Fibroblast of the aortic adventitia (primary cell): Measurements from ENCODE around the gene IL27RA. TPM values are rescaled to one million over a fixed set of nuclear protein-coding genes. Genes with fewer than 3 reads are reported as not detected.

Source experiments
- DNase-seq: peaks from one replicate; pipeline ENCODE4 v3.0.0-alpha.2; 2010; ENCODE audit warnings: low read depth
- H3K4me3 ChIP-seq: 2 replicates; pipeline ENCODE4 v1.5.1; 2011; ENCODE audit warnings: low read depth, mild to moderate bottlenecking, control low read depth, low read length, moderate library complexity
- CTCF ChIP-seq: IDR thresholded peaks from 2 replicates; pipeline ENCODE4 v1.5.1; 2011; ENCODE audit warnings: mild to moderate bottlenecking, low read length, control low read depth, inconsistent platforms; ENCODE audit not compliant: insufficient read depth
- total RNA-seq: library from RNA; depleted of rRNA; stranded (reverse); fragments of >200 nt; gene quantifications from 2 replicates; pipeline ENCODE4 v1.2.3, GENCODE V29; 2012; ENCODE audit warnings: low replicate concordance

The IL27RA gene
- total RNA-seq, 1 donor = 0.63 TPM

- no peak for DNase-seq
- no peak for TF ChIP-seq CTCF
- no peak overlapping the region for H3K4me3 ChIP-seq
Observed at GRCh38 chr19:13985771-13986347, 45.7 kb upstream of the IL27RA start.

- peak; percentile 31 for DNase-seq
- TF ChIP-seq CTCF = no peak
- H3K4me3 ChIP-seq = no peak overlapping the region
Observed at GRCh38 chr19:13986348-13986904, 45.1 kb upstream of the IL27RA start.

- no peak for TF ChIP-seq CTCF
- no peak for DNase-seq
Observed at GRCh38 chr19:13987101-13987890, 44.3 kb upstream of the IL27RA start.

GRCh38 chr19:13989487-13989886, 42.1 kb upstream of the IL27RA start:
- DNase-seq = no peak
- no peak overlapping the region for H3K4me3 ChIP-seq
- no peak for TF ChIP-seq CTCF

More at GRCh38 chr19:13987101-13987890, 44.3 kb upstream of the IL27RA start:
- no peak overlapping the region for H3K4me3 ChIP-seq

- no peak overlapping the region for H3K4me3 ChIP-seq
- no peak for TF ChIP-seq CTCF
- DNase-seq = no peak
Observed at GRCh38 chr19:13990085-13990484, 41.5 kb upstream of the IL27RA start.

- H3K4me3 ChIP-seq = no peak overlapping the region
- no peak for TF ChIP-seq CTCF
- no peak for DNase-seq
Observed at GRCh38 chr19:13992025-13992424, 39.5 kb upstream of the IL27RA start.
